Osteocyte (in vitro differentiated cells): ENCODE results near the gene BDH1. TPM values are rescaled to one million over a fixed set of nuclear protein-coding genes. Genes with fewer than 3 reads are reported as not detected.

Source experiments
- DNase-seq: peaks from one replicate; pipeline ENCODE4 v3.0.0; 2021; ENCODE audit warnings: mixed read lengths; ENCODE audit not compliant: unreplicated experiment; ENCODE audit errors: extremely low spot score
- H3K27ac Mint-ChIP-seq: one replicate; pipeline ENCODE4 v1.8.0; 2021; ENCODE audit warnings: mild to moderate bottlenecking, mixed read lengths; ENCODE audit not compliant: unreplicated experiment
- H3K27me3 Mint-ChIP-seq: one replicate; pipeline ENCODE4 v1.8.0; 2021; ENCODE audit warnings: mixed read lengths; ENCODE audit not compliant: unreplicated experiment
- H3K36me3 Mint-ChIP-seq: one replicate; pipeline ENCODE4 v1.8.0; 2021; ENCODE audit warnings: mixed read lengths; ENCODE audit not compliant: unreplicated experiment
- H3K4me1 Mint-ChIP-seq: one replicate; pipeline ENCODE4 v1.8.0; 2021; ENCODE audit warnings: mixed read lengths; ENCODE audit not compliant: unreplicated experiment
- H3K4me3 Mint-ChIP-seq: one replicate; pipeline ENCODE4 v1.8.0; 2021; ENCODE audit warnings: mild to moderate bottlenecking, moderate library complexity, mixed read lengths; ENCODE audit not compliant: unreplicated experiment
- H3K9me3 Mint-ChIP-seq: one replicate; pipeline ENCODE4 v1.8.0; 2021; ENCODE audit warnings: mixed read lengths; ENCODE audit not compliant: unreplicated experiment
- total RNA-seq: library from RNA; stranded (reverse); gene quantifications from 2 replicates; pipeline ENCODE4 v1.2.1, GENCODE V29; 2021
- TF ChIP-seq, protein P1 (sequence below): fragments of 200-600 bp; sonication (generic); IDR thresholded peaks from 2 replicates; pipeline ENCODE4 v1.5.0; 2021; ENCODE audit warnings: antibody characterized with exemption, mild to moderate bottlenecking, moderate library complexity

The BDH1 gene
- total RNA-seq, 1 donor from 2014 or later = 12.1 TPM

DNA sequence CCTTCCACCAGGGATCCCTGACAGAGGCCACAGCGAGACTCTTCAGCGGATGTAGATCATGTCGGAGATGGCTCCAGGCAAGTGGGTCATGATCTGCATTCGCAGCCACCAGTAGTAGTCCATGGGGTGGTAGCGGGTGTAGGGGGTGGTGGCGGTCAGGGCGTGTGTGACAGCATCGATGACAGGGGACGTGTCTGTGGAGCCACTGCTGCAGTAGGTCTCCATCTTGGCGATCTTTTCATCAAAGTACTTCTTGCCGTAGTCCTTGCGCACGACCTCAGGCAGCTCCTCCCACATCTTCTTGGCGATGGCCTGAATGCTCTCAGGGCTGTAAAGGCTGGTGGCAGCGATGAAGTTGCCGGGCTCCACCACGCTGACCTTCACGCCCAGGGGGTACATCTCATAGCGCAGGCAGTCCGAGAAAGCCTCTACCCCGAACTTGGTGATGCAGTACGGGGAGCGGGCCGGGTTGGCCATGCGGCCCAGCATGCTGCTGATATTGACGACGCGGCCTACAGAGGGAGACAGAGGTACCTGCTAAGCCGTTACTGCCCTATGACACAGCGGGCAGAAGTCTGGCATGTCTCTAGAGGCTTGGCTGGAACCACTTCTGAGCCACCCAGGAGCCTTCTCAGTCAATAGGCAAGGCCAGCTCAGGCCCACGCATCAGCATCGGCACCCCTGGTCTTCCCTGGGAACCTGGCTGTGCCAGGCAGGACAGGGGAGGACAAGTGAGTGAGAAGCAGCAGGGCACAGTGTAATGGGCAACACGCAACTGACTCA is 43.7 kb downstream of the BDH1 start:
- DNase-seq = no peak
- TF ChIP-seq, protein P1, sequence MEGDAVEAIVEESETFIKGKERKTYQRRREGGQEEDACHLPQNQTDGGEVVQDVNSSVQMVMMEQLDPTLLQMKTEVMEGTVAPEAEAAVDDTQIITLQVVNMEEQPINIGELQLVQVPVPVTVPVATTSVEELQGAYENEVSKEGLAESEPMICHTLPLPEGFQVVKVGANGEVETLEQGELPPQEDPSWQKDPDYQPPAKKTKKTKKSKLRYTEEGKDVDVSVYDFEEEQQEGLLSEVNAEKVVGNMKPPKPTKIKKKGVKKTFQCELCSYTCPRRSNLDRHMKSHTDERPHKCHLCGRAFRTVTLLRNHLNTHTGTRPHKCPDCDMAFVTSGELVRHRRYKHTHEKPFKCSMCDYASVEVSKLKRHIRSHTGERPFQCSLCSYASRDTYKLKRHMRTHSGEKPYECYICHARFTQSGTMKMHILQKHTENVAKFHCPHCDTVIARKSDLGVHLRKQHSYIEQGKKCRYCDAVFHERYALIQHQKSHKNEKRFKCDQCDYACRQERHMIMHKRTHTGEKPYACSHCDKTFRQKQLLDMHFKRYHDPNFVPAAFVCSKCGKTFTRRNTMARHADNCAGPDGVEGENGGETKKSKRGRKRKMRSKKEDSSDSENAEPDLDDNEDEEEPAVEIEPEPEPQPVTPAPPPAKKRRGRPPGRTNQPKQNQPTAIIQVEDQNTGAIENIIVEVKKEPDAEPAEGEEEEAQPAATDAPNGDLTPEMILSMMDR = no peak
- H3K27me3 Mint-ChIP-seq = no peaks in the 10 kb centered on the region
- no peaks in the 10 kb centered on the region for H3K36me3 Mint-ChIP-seq
- H3K4me1 Mint-ChIP-seq = peaks cover 27% of the 10 kb centered on the region
- H3K4me3 Mint-ChIP-seq = no peak overlapping the region
- H3K9me3 Mint-ChIP-seq = no peaks in the 10 kb centered on the region
- H3K27ac Mint-ChIP-seq = peak overlapping the region; percentile 5

DNA sequence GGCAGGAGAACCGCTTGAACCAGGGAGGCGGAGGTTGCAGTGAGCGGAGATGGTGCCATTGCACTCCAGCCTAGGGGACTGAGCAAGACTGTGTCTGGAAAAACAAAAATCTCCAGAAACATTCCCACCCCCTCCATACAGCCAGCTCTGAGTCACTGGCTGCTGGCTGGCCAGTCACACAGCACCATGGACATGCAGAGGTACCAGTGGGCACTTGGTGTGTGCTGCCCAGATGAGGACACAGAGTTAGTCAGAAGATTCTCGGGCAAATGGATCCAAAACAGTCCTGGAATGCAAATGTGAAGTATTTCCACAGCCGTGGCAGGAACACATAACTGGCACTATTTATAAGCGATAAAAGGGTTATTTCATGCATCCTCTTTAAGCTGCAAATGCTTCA is 44.6 kb downstream of the BDH1 start:
- peaks cover 17% of the 10 kb centered on the region for H3K4me1 Mint-ChIP-seq
- TF ChIP-seq, protein P1 = no peak
- no peaks in the 10 kb centered on the region for H3K36me3 Mint-ChIP-seq
- H3K9me3 Mint-ChIP-seq = no peaks in the 10 kb centered on the region
- DNase-seq = no peak
- no peak overlapping the region for H3K4me3 Mint-ChIP-seq
- no peaks in the 10 kb centered on the region for H3K27me3 Mint-ChIP-seq
- peak overlapping the region; percentile 18 for H3K27ac Mint-ChIP-seq

DNA sequence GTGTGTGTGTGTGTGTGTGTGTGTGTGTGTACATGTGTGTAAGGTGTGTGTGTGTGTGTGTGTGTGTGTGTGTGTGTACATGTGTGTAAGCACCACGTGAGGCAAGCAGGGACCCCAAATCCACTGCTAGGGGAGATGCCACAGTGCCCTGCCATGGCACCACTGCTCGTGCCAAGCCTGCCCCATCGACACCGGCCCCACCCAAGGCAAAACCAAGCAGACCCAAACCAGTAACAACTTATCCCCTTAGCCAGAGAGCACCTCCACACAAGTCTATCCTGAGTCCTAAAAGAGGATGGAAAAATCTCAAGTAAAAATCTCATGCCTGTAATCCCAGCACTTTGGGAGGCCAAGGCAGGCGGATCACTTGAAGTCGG is 45.1 kb downstream of the BDH1 start:
- Mint-ChIP-seq H3K9me3 (no peaks in the 10 kb centered on the region), H3K27me3 (no peaks in the 10 kb centered on the region), H3K36me3 (no peaks in the 10 kb centered on the region), H3K4me3 (no peak overlapping the region), H3K27ac (no peak overlapping the region), H3K4me1 (peaks cover 20% of the 10 kb centered on the region)
- DNase-seq = no peak
- TF ChIP-seq, protein P1 = no peak

DNA sequence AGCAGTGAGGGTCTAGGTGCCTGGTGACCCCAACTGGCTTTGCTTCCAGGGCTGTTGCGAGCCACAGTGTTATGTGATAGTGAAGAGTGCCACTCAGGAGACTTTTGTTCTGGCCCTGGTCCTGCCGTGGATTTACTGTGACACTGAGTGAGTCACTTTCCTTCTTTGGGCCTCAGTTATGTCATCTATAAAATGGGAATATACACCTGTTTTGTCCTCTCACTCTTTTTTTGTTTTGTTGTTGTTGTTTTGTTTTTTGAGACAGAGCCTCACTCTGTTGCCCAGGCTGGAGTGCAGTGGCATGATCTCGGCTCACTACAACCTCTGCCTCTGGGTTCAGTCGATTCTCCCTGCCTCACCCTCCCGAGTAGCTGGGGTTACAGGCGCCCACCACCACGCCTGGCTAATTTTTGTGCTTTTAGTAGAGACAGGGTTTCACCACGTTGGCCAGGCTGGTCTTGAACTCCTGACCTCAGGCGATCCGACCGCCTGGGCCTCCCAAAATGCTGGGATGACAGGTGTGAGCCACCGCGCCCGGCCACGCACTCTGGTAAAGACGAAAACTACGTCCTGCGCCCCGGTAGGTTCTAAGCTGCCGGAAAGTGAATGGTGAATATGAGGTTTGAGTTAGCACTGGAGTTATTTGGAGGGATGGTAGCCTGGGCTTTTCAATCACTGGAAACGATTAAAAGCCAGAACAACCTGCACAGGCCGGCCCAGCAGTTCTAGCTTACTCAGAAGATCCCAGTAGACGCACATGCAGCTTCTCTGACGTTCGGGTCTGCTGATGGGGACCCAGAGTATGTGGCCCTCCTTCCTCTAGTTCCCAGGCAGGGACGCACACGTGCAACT is 46.6 kb downstream of the BDH1 start:
- Mint-ChIP-seq H3K9me3 (no peaks in the 10 kb centered on the region), H3K27ac (peak overlapping the region; percentile 57), H3K4me1 (peaks cover 34% of the 10 kb centered on the region), H3K4me3 (peak overlapping the region; percentile 54), H3K36me3 (no peaks in the 10 kb centered on the region), H3K27me3 (no peaks in the 10 kb centered on the region)
- TF ChIP-seq, protein P1 = no peak
- no peak for DNase-seq

DNA sequence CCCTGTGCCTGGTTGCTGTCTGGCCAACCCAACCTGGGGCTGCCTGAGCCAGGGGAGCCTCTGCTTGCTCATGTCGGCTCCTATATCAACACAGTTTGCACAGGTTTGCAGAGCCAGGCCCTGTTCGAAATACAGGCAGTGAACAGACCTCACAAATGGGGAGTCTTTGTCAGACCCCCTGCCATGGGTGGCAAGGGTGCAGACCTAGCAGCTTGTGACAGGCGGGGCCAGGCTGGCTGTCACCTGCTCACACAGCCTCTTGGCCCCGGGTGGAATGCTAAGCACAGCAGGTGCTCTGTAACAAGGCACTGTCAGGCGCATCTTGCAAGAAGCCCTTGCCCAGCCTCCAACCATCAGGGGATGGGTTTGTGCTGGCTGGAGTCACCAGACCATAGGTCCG is 47.3 kb downstream of the BDH1 start:
- Mint-ChIP-seq H3K27ac (no peak overlapping the region), H3K4me3 (no peak overlapping the region), H3K4me1 (peaks cover 38% of the 10 kb centered on the region), H3K27me3 (no peaks in the 10 kb centered on the region), H3K9me3 (no peaks in the 10 kb centered on the region), H3K36me3 (no peaks in the 10 kb centered on the region)
- TF ChIP-seq, protein P1 = no peak
- DNase-seq = no peak
